ENCODE results near the gene UBE2O. TPM values are rescaled to one million over a fixed set of nuclear protein-coding genes. Genes with fewer than 3 reads are reported as not detected.
A peak's percentile ranks its signal among the peaks of the same experiment; 100 is the strongest.

The UBE2O gene
- total and polyA plus RNA-seq, 2 experiments from 2014 or later = 30.4 to 79.4 TPM

DNA sequence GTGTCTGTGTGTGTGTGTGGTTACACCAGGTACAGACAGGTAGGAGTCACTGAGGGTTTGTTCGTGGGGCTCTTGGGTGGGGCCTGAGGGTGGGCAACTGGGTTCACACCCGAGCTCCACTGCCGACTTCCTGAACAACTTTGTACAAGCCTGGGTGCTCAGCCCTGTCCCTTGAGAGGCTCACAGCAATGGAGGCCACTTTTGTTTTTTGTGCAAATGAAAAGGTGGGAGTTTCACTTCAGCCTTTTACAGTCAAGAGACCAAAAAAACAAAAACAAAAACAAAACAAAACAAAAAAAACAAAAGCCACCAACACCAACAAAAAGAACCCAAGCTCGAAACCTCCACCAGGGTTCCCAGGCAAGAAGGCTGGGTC lies 45.9 kb upstream of the UBE2O start (continued):
- TF ChIP-seq, protein P1, sequence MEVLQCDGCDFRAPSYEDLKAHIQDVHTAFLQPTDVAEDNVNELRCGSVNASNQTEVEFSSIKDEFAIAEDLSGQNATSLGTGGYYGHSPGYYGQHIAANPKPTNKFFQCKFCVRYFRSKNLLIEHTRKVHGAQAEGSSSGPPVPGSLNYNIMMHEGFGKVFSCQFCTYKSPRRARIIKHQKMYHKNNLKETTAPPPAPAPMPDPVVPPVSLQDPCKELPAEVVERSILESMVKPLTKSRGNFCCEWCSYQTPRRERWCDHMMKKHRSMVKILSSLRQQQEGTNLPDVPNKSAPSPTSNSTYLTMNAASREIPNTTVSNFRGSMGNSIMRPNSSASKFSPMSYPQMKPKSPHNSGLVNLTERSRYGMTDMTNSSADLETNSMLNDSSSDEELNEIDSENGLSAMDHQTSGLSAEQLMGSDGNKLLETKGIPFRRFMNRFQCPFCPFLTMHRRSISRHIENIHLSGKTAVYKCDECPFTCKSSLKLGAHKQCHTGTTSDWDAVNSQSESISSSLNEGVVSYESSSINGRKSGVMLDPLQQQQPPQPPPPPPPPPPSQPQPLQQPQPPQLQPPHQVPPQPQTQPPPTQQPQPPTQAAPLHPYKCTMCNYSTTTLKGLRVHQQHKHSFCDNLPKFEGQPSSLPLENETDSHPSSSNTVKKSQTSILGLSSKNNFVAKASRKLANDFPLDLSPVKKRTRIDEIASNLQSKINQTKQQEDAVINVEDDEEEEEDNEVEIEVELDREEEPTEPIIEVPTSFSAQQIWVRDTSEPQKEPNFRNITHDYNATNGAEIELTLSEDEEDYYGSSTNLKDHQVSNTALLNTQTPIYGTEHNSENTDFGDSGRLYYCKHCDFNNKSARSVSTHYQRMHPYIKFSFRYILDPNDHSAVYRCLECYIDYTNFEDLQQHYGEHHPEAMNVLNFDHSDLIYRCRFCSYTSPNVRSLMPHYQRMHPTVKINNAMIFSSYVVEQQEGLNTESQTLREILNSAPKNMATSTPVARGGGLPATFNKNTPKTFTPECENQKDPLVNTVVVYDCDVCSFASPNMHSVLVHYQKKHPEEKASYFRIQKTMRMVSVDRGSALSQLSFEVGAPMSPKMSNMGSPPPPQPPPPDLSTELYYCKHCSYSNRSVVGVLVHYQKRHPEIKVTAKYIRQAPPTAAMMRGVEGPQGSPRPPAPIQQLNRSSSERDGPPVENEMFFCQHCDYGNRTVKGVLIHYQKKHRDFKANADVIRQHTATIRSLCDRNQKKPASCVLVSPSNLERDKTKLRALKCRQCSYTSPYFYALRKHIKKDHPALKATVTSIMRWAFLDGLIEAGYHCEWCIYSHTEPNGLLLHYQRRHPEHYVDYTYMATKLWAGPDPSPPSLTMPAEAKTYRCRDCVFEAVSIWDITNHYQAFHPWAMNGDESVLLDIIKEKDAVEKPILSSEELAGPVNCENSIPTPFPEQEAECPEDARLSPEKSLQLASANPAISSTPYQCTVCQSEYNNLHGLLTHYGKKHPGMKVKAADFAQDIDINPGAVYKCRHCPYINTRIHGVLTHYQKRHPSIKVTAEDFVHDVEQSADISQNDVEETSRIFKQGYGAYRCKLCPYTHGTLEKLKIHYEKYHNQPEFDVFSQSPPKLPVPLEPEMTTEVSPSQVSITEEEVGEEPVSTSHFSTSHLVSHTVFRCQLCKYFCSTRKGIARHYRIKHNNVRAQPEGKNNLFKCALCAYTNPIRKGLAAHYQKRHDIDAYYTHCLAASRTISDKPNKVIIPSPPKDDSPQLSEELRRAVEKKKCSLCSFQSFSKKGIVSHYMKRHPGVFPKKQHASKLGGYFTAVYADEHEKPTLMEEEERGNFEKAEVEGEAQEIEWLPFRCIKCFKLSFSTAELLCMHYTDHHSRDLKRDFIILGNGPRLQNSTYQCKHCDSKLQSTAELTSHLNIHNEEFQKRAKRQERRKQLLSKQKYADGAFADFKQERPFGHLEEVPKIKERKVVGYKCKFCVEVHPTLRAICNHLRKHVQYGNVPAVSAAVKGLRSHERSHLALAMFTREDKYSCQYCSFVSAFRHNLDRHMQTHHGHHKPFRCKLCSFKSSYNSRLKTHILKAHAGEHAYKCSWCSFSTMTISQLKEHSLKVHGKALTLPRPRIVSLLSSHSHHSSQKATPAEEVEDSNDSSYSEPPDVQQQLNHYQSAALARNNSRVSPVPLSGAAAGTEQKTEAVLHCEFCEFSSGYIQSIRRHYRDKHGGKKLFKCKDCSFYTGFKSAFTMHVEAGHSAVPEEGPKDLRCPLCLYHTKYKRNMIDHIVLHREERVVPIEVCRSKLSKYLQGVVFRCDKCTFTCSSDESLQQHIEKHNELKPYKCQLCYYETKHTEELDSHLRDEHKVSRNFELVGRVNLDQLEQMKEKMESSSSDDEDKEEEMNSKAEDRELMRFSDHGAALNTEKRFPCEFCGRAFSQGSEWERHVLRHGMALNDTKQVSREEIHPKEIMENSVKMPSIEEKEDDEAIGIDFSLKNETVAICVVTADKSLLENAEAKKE (CRISPR knock-in tag; IDR thresholded peaks at IDR 0.05) = no peak
- TF ChIP-seq STAT1 (IDR thresholded peaks at IDR 0.05; ENCODE audit: unreplicated experiment) = no peak
- TF ChIP-seq, protein P2, sequence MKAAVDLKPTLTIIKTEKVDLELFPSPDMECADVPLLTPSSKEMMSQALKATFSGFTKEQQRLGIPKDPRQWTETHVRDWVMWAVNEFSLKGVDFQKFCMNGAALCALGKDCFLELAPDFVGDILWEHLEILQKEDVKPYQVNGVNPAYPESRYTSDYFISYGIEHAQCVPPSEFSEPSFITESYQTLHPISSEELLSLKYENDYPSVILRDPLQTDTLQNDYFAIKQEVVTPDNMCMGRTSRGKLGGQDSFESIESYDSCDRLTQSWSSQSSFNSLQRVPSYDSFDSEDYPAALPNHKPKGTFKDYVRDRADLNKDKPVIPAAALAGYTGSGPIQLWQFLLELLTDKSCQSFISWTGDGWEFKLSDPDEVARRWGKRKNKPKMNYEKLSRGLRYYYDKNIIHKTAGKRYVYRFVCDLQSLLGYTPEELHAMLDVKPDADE (IDR thresholded peaks at IDR 0.05) = no peak

DNA sequence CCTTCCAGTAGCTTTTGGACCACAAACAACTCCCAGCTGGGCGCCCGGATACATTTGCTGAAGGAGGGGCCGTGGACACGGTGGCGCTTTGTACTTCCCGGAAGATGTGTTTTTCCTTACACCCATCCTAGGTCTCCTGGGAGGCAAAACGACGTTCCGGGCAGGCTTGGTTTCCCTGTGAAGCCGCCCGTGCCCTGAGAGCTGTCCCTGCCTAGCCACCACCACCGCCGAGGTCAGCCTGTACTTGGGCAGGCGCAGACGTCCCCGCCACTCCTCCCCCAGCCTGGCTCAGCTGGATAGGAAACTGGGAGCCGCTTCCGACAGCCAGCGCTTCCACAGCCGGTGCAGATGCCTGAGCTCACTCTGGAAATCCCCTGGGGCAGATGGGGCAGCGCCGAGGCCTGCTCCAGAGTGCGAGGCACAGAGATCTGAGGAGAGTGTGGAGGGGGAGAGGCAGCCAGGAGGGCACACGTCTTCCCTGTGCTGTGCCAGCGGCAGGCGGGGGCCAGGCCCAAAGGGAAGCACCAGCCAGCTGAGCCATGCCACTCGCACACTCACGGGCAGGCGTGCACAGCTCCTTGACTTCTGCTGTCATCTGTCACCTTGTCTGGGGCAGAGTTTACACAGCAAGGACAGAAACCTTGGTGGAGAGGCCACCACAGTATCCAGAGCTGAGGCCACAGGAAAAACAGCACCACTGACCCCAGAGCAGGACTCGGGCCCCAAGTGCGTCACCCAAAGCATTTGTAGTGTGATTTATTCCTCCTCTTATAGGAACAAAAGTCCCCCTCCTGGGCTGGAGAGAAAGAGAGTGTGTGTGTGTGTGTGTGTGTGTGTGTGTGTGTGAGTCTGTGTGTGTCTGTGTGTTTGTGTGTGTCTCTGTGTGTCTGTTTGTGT lies 45.3 kb upstream of the UBE2O start:
- peak; percentile 65 for DNase-seq (ENCODE audit: low spot score)
- H3K79me2 ChIP-seq (replicated peaks; ENCODE audit: insufficient read depth) = peaks cover 3% of the 10 kb centered on the region; the same call in 1 of the 2 replicates
- no peak overlapping the region for H2AFZ ChIP-seq
- H4K20me1 ChIP-seq (replicated peaks; ENCODE audit: insufficient read depth) = peaks cover 3% of the 10 kb centered on the region; the same call in 1 of the 2 replicates
- peak overlapping the region; percentile 60 for H3K4me2 ChIP-seq
- Mint-ChIP-seq H3K4me1 (peaks cover 53% of the 10 kb centered on the region), H3K36me3 (ENCODE audit: low read depth) (no peaks in the 10 kb centered on the region), H3K27me3 (ENCODE audit: insufficient read depth, low read depth, poor library complexity) (peaks cover 21% of the 10 kb centered on the region), H3K4me3 (peak overlapping the region; percentile 38; the same call in 1 of the 3 replicates), H3K9me3 (no peaks in the 10 kb centered on the region), H3K27ac (0 out of 2 replicates have a peak overlapping the region, but pooled peaks have one; percentile 53)
- H3F3A ChIP-seq (replicated peaks; ENCODE audit: low read depth) = 0 out of 2 replicates have a peak, but pooled peaks cover 3% of the 10 kb centered on the region
- H3K27me3 ChIP-seq (ENCODE audit: insufficient read depth) = peaks cover 4% of the 10 kb centered on the region; the same call in 1 of the 2 replicates
- ATAC-seq = peak; percentile 41
- no peaks in the 10 kb centered on the region for H3K36me3 ChIP-seq (ENCODE audit: insufficient read depth)
- H3K9me2 ChIP-seq (ENCODE audit: insufficient read depth) = no peaks in the 10 kb centered on the region
- H3K4me1 ChIP-seq (ENCODE audit: insufficient read depth) = peaks cover 27% of the 10 kb centered on the region
- no peak overlapping the region for H3K4me3 ChIP-seq
- H3K27ac ChIP-seq (ENCODE audit: low read depth) = no peak overlapping the region
- TF ChIP-seq, protein P1 (CRISPR knock-in tag; IDR thresholded peaks at IDR 0.05) = no peak

All from GM23338 (cell line).